HCT116 (cell line): Measurements from ENCODE around the gene TLK2. TPM values are rescaled to one million over a fixed set of nuclear protein-coding genes. Genes with fewer than 3 reads are reported as not detected.

Source experiments
- total RNA-seq: library from RNA; stranded (reverse); gene quantifications from one replicate; pipeline ENCODE4 v1.2.1, GENCODE V29; 2021; ENCODE audit not compliant: unreplicated experiment

The TLK2 gene
- total RNA-seq, 1 experiment from 2014 or later, result 56.6 TPM

Other genes starting within 250 kb of the TLK2 start
- gene EFCAB3, start 98.3 kb upstream of the TLK2 start, total RNA-seq, result not detected
- 50.3 TPM for gene METTL2A, start 54.9 kb upstream of the TLK2 start, total RNA-seq
- 10.7 TPM for gene MRC2, start 148.8 kb downstream of the TLK2 start, total RNA-seq